ENCODE measurements around the gene PRKAG3. TPM values are rescaled to one million over a fixed set of nuclear protein-coding genes. Genes with fewer than 3 reads are reported as not detected.

Gene PRKAG3
- total and polyA plus RNA-seq, 2 donors (not counting 1 experiment from before 2014, with no cell fraction given), result not detected

- H3K27me3 ChIP-seq (replicated peaks in 1 of 4; ENCODE audit: control extremely low read depth in 1 of 4, control insufficient read depth in 3 of 4, insufficient read depth in 4 of 4, low read length in 3 of 4), result peaks cover 0 to 73% (median 31%) of the 10 kb centered on the region in 4 experiments
- H3K27ac Mint-ChIP-seq, result no peak overlapping the region
- DNase-seq, result no peak
Measured at GRCh38 chr2:218853766-218854165, 22.2 kb upstream of the PRKAG3 start.

More at GRCh38 chr2:218853766-218854165, 22.2 kb upstream of the PRKAG3 start:
- 54% methylated on average over 5 of the region's 5 CpGs for WGBS (ENCODE audit: insufficient coverage)
- no peak overlapping the region for H3K4me2 ChIP-seq (replicated peaks; ENCODE audit: low read depth, low read length, poor library complexity, severe bottlenecking)
- intact Hi-C loops (cut with micrococcal nuclease), result loop anchor here (1.0 to 5.0 kb wide), 4 partner anchors 23 to 266 kb away; no protein-coding TSS in a partner anchor
- Mint-ChIP-seq H3K4me3 (no peak overlapping the region), H3K27me3 (peaks cover 68% of the 10 kb centered on the region), H3K4me1 (peaks cover 1% of the 10 kb centered on the region), H3K9me3 (ENCODE audit: insufficient read depth) (no peaks in the 10 kb centered on the region)
- H3K79me2 ChIP-seq (ENCODE audit: control insufficient read depth, insufficient read depth, low read length), result no peaks in the 10 kb centered on the region
- POLR2A ChIA-PET, result no interaction called here
- no peak overlapping the region for H2AFZ ChIP-seq (ENCODE audit: insufficient read depth, low read depth, low read length, poor library complexity, severe bottlenecking)
- H3K9me3 ChIP-seq (ENCODE audit: control extremely low read depth in 1 of 3, control insufficient read depth in 2 of 3, insufficient read depth in 1 of 3, low read length in 2 of 3), result no peaks in the 10 kb centered on the region
- CTCF ChIA-PET, result interaction anchor here (0.8 to 10.3 kb wide), 5 partner anchors 15 to 283 kb away, joined by 3 to 129 read pairs (median 5); partner anchors contain the start of gene WNT10A
- no peaks in the 10 kb centered on the region for H4K20me1 ChIP-seq (ENCODE audit: control insufficient read depth, insufficient read depth, low read length, poor library complexity, severe bottlenecking)
- H3K4me1 ChIP-seq (ENCODE audit: control insufficient read depth in 2 of 2, insufficient read depth in 2 of 2, low read length in 2 of 2), result peaks cover 5 to 10% of the 10 kb centered on the region in 2 donors
- no peak overlapping the region for H3K27ac ChIP-seq (ENCODE audit: low read length in 2 of 2)
- ATAC-seq (ENCODE audit: low read depth), result no peak
- no peaks in the 10 kb centered on the region for H3K36me3 ChIP-seq (replicated peaks in 1 of 2; ENCODE audit: control extremely low read depth in 1 of 2, control insufficient read depth in 1 of 2, extremely low read depth in 1 of 2, insufficient read depth in 2 of 2, low read length in 1 of 2)
- H3K9ac ChIP-seq (ENCODE audit: low read length), result no peak overlapping the region
- H3K4me3 ChIP-seq (ENCODE audit: control extremely low read depth in 1 of 5, extremely low read depth in 1 of 5, insufficient read depth in 1 of 5, low read depth in 2 of 5, low read length in 4 of 5), result no peak overlapping the region
- TF ChIP-seq CTCF (IDR thresholded peaks at IDR 0.05) (no peak), EZH2 (IDR thresholded peaks at IDR 0.05; ENCODE audit: borderline replicate concordance, insufficient read depth, low read depth, low read length, poor library complexity, severe bottlenecking) (no peak)

Measured in B cell (primary cell).